NOMO-1 (cell line): Measurements from ENCODE around the gene PPM1H.
"Not testable (repeated sequence)": the region's sequence is repeated elsewhere in the genome, so short reads cannot be mapped to it uniquely, and the experiment has no call there.

Source experiments
- DNase-seq, 2 experiments: peaks; one replicate each; lab custom pipeline; 2025; ENCODE audit not compliant: unreplicated experiment in 2 of 2; lab: John Stamatoyannopoulos, UW

Gene PPM1H

GRCh38 chr12:62934799-62935674 is at the start of gene PPM1H:
TSS of gene PPM1H (minus strand) at chr12:62935150. CDS start at chr12:62934736, 414 bp downstream.
- peak; percentile 56 to 65 for DNase-seq

GRCh38 chr12:62983594-62983993 is 48.6 kb upstream of the PPM1H start:
- no peak for DNase-seq

DNA sequence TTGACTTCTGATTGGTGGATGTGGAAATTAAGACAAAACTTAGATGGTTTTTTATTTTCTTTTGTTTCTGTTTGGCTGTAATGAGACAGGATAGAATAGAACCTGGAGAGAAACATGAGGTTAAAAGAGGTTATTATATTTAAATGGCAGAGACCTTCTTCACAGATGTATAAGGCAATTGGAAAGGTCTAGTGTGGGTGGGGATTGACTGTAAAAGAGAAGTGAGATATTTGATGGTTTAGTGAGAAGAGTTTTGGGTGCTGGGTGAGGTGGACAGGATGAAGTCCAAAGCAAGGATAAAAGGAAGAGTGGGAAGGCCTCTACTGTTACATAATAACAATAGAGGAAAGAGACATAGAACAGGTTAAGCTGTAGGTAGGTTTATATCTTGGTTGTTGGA is 43.8 kb upstream of the PPM1H start:
- DNase-seq = no peak

DNA sequence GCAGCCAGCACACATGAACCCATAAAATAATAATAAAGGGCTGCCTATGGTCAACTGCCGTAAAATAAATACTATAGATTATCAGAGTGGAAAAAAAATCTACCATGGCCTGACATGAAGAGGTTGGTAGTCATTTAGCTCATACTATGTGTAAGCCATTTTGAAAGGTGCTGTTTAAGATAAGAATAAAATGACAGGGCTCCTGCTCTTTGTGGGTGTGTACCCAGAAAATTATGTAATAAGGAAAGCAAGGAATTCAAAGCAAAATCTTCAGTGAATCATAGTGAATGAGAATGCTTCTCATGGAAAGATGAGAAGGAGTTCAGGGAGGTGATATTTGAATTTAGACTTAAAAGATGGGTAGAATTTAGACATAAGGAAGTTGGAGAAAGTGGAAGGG is 42.9 kb upstream of the PPM1H start:
- no peak for DNase-seq

- no peak for DNase-seq
Observed at GRCh38 chr12:62977418-62977817, 42.5 kb upstream of the PPM1H start.

DNA sequence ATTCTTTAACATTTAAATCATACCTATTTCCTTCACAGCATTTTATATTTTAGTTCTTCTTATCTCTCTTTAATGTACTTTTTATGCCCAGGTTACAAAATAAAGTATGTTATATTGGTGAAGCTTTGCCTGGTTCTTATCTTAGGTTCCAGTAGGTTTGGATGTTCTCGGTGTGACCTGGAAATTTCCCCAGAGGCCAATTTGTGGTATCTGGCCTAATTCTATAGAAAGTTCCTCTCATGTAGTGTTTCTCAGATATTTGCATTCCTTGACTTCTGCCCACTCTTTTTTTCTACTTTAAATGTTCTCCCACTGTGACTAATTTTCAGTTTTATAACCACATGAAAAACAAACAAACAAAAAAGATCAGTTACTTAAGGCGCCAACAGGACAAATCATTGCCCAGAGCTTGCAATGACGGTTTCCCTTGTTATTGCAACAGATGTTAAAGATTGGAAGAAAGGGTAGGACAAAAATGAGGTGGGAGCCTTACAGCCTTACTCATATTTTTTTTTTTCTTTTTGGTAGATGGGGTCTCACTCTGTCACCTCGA is 41.2 kb upstream of the PPM1H start:
- DNase-seq = no peak

DNA sequence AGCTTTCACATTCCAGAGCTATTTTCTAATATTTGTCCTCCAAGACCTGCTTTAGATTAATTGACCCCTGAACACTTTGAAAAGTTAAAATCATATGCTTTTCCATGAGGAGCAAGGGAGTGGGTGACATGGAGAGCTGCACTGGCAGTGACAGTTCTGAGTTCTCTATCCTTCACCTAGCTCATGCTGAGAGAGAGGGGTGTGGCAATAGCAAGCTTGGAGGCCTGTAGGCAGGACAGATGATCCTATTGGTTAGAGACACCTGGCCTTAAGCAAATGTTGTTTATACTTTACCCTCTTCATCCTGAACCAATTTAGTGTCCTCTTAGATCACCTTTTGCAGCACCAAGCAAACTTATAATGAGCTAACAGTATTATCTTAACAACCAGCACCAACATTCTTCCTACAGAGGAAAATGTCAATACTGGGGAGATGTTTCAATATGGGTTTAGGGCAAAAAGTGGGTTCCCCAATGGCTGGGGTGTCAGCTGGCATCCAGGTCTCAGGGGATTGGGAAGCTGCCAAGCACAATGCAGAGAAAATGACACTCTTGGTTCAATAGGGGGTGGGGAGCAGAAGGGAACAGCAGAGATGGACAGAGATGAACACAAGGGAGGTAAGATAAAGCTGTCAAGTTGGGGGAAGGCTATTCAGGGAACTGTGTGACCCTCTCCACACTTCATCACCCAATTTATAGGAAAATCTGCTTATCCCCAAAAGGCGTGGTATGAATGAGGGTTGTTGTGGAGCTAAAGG is 37.0 kb upstream of the PPM1H start:
- DNase-seq = no peak

GRCh38 chr12:62969695-62970094 is 34.7 kb upstream of the PPM1H start:
- DNase-seq = no peak

DNA sequence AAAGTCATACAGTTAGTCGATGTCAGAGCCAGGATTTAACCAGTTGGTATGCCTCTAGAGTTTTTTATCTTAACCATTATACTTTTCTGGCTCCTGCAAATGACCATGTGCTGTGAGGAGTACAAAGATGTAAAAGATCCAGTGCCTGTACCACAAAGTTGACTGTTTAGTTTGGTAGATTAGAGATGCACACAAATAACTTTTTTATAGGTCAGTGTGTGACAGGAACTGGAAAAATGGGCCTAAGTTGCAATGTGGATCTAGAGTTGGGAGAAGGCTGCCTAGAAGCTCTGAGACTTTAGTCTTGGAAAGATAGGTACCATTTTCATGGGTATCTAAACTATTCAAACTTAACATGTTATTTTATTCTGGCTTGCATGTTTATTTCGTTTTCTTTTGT is 32.8 kb upstream of the PPM1H start:
- DNase-seq = no peak

DNA sequence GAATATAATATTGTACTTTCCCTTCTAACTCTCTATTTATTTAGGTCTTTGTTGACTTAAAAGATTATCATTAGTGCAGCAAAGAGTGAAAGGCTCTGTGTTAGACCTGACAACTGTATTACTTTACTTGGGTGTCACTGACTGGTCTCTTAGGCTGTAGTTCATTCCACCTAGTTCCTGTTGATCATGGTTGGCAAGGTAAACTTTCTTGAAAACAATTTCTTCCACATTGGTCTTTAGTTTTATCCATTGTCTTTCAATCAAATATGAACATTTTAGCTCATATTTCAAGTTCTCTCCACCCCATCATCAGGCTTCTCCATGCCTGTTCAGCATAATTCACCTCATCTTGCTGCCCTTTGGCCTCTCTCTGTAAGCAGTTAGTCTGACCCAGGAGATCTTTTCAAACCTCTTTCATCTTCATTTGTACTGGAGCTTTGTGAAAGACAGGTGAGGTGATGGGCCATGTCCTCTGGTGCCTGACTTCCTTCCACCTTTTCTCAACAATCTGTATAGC is 32.1 kb upstream of the PPM1H start:
- no peak for DNase-seq

- DNase-seq = not testable (repeated sequence)
Observed at GRCh38 chr12:62966446-62966989, 31.6 kb upstream of the PPM1H start.

DNA sequence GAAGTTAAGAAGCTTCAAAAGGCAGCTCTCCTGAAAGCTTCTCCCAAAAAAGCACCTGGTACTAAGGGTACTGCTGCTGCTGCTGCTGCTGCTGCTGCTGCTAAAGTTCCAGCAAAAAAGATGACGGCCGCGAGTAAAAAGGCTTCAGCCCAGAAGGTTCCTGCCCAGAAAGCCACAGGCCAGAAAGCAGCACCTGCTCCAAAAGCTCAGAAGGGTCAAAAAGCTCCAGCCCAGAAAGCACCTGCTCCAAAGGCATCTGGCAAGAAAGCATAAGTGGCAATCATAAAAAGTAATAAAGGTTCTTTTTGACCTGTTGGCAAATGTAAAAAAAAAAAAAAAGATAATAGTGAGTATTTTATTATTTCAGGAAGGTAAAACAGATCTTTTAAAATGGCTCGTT is 30.8 kb upstream of the PPM1H start:
- DNase-seq = not testable (repeated sequence)

GRCh38 chr12:62965242-62965641 is 30.3 kb upstream of the PPM1H start:
- DNase-seq = not testable (repeated sequence)

GRCh38 chr12:62963486-62964041 is 28.6 kb upstream of the PPM1H start:
- no peak for DNase-seq

- DNase-seq = no peak
Observed at GRCh38 chr12:62960324-62960723, 25.4 kb upstream of the PPM1H start.

GRCh38 chr12:62959745-62960144 is 24.8 kb upstream of the PPM1H start:
- no peak for DNase-seq

- DNase-seq = no peak
Observed at GRCh38 chr12:62957233-62957953, 22.4 kb upstream of the PPM1H start.

- DNase-seq = no peak
Observed at GRCh38 chr12:62955678-62956077, 20.7 kb upstream of the PPM1H start.

- no peak for DNase-seq
Observed at GRCh38 chr12:62950317-62950716, 15.4 kb upstream of the PPM1H start.

DNA sequence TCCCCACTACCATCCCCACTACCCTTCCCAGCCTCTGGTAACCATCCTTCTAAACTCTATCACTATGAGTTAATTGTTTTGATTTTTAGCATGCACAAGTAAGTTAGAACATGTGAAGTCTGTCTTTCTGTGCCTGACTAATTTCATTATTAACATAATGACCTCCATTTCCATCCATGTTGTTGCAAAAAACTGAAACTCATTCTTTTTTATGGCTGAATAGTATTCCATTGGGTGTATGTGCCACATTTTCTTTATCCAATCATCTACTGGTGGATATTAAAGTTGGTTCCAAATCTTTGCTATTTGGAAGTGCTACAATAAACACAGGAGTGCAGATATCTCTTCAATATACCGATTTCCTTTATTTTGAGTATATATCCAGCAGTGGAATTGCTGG is 13.2 kb upstream of the PPM1H start:
- no peak for DNase-seq
